Measurements from ENCODE around the gene LIME1. TPM values are rescaled to one million over a fixed set of nuclear protein-coding genes. Genes with fewer than 3 reads are reported as not detected.
"Not testable (repeated sequence)": the region's sequence is repeated elsewhere in the genome, so short reads cannot be mapped to it uniquely, and the experiment has no call there.

The LIME1 gene
- total RNA-seq, 1 donor from 2014 or later: 4.9 TPM

DNA sequence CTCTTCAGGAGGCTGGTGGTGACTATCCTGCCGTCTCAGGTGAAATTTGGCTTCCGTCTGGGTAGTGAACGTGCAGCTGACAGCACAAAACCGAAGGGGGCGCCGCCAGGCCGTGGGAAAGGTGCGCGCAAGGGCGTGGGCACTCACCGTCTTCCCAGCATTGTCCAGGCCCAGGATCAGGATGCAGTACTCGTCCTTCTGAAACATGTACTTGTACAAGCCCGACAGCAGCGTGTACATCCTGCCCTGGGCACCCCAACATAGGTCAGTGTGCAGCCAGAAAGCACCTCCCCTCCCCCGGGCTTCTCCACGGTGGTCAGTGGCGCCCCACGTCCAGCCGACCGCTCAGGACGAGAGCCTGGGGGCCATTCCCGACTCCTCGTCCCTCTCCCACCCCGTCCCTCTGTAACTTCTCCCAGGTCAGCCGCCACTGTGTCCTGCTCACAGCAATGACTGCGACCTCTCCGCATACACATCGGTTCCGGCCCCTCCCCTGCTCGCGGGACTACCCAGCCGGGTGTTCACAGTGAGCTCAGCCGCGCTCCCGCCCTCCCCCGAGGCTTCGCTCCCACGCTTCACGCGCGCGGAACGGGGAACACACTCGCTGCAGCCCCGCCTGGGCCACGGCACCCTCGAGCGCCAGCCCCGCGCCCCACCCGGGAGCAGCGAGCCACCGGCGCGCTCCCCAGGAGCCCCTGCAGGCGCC lies 29.5 kb upstream of the LIME1 start:
- FAIRE-seq (no peak), DNase-seq (ENCODE audit: low spot score in 2 of 2) (peak; percentile 22 to 32)

- no peak for FAIRE-seq
- peak; percentile 95 to 98 for DNase-seq (ENCODE audit: low spot score in 2 of 2)
Observed at GRCh38 chr20:63707558-63708300, 28.7 kb upstream of the LIME1 start, which contains the start of the genes ARFRP1 and ZGPAT. ARFRP1 (minus strand) TSS chr20:63707976; CDS start chr20:63707091, 885 bp downstream. ZGPAT (plus strand) TSS chr20:63708039; CDS start chr20:63708581, 542 bp downstream.

- DNase-seq (ENCODE audit: low spot score in 2 of 2) (peak in 1 of 2 donors; percentile 14), FAIRE-seq (no peak)
Observed at GRCh38 chr20:63708301-63709148, 27.9 kb upstream of the LIME1 start.

- DNase-seq (ENCODE audit: low spot score in 2 of 2): no peak
- FAIRE-seq: no peak
Observed at GRCh38 chr20:63709149-63709527, 27.3 kb upstream of the LIME1 start.

DNA sequence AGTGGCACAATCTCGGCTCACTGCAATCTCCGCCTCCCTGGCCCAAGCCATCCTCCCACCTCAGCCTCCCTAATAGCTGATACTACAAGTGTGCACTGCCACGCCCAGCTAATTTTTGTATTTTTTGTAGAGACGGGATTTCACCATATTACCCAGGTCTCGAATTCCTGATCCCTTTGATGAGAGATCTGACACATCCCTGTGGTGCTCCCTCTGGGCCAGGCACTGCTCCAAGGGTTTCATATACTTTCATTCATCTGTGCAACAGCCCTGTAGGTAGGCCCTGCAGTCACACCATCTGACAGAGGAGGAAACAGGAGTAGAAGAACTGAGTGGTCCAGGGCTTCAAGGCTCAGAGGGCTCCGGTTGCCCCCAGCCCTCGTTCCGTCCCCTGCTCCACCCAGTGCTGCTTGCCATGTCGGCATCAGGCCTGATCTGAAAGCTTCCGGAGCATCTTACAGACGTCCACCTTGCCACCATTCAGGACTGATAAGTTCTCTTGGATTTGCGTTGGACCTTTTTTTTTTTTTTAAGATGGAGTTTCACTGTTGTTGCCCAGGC lies 25.3 kb upstream of the LIME1 start:
- FAIRE-seq (no peak), DNase-seq (ENCODE audit: low spot score in 2 of 2) (no peak)

GRCh38 chr20:63712191-63712590 lies 24.3 kb upstream of the LIME1 start:
- no peak for FAIRE-seq
- DNase-seq (ENCODE audit: low spot score in 2 of 2): no peak

- DNase-seq (ENCODE audit: low spot score in 2 of 2) (no peak), FAIRE-seq (no peak)
Observed at GRCh38 chr20:63714858-63715257, 21.6 kb upstream of the LIME1 start.

DNA sequence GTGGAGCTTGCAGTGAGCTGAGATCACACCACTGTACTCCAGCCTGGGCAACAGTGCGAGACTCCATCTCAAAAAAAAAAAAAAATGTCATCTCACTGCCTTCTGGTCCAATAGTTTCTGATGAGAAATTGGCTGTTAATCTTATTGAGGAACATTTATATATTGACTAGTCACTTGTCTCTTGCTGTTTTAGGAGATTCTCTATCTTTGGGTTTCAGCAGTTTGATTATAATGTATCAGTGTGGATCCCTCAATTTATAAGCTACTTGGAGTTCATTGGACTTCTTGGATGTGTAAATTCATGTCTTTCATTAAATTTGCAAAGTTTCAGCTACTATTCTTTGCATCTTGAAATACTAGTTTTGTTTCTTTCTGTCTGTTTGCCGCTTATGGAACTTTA lies 17.5 kb upstream of the LIME1 start:
- no peak for DNase-seq (ENCODE audit: low spot score in 2 of 2)
- no peak for FAIRE-seq

DNA sequence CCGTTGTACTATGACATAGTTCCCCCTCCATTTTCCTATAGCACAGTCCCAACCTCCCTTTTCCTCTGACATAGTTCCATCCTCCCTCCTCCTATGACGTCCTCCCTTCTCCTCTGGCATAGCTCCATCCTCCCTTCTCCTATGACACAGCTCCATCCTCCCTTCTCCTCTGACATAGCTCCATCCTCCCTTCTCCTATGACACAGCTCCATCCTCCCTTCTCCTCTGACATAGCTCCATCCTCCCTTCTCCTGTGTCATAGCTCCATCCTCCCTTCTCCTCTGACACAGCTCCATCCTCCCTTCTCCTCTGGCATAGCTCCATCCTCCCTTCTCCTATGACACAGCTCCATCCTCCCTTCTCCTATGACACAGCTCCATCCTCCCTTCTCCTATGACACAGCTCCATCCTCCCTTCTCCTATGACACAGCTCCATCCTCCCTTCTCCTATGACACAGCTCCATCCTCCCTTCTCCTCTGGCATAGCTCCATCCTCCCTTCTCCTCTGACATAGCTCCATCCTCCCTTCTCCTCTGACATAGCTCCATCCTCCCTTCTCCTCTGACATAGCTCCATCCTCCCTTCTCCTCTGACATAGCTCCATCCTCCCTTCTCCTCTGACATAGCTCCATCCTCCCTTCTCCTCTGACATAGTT lies 13.4 kb upstream of the LIME1 start:
- DNase-seq (ENCODE audit: low spot score in 2 of 2); FAIRE-seq: not testable (repeated sequence)

DNA sequence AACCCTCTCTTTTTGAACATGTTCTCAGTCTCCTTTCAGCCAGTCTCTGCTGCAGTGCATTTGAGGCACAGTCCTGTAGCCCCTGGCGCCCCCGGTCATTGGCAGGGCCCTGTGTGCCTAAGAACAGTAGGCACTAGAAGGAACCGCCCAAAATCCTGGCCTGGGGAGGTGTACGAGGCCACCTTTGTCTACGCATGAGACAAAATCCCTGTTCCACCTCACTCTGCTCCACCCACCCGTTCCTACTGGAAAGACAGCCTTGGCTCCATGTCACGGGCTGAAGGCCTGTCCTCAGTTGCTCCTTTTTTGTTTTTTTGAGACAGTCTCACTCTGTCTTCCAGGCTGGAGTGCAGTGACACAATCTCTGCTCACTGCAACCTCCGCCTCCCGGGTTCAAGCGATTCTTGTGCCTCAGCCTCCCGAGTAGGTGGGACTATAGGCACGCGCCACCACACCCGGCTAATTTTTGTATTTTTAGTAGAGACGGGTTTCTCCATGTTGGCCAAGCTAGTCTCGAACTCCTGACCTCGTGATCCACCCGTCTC lies 6.2 kb upstream of the LIME1 start:
- DNase-seq (ENCODE audit: low spot score in 2 of 2); FAIRE-seq: not testable (repeated sequence)

DNA sequence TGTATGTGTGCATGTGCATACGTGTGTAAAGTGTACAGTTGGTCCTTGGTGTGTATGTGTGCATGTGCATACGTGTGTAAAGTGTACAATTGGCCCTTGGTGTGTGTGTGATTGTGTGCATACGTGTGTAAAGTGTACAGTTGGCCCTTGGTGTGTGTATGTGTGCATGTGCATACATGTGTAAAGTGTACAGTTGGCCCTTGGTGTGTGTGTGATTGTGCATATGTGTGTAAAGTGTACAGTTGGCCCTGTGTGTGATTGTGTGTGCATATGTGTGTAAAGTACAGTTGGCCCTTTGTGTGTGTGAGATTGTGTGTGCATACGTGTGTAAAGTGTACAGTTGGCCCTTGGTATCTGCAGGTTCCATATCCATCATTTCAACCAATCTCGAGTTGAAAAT lies 5.1 kb upstream of the LIME1 start:
- DNase-seq (ENCODE audit: low spot score in 2 of 2): no peak
- FAIRE-seq: no peak

DNA sequence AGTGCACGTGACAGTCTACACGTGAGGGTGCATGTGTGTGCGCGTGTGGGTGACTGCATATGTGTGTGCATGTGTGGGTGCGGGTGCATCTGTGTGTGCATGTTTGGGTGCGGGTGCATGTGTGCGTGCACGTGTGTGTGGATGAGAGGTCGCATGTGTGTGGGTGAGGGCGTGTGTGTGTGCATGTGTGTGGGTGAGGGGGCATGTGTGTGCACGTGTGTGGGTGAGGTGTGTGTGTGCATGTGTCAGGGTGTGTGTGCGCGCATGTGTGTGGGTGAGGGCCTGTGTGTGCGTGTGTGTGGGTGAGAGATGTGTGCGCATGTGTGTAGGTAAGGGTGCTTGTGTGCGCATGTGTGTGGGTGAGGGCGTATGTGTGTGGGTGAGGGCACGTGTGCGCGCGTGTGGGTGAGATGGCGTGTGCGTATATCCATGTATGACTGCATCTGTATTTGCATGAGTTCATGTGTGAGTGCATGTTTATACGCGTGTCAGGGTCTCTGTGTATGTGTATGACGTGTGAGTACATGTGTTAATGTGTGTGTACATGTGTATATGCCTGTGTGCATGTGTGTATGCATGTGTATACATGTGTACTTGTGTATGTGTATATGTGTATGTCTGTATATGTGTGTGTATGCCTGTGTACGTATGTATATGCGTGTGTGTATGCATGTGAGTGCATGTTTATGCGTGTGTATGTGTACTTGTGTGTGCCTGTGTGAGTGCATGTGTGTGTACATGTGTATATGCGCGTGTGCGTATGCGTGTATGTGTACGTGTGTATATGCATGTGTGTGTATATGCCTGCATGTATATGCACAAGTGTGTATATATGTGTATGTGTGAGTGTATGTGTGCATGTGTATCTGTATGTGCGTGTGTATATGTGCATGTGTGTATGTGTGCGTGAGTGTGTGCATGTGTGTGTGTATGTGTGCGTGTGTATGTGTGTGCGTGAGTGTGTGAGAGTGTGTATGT lies 4.1 kb upstream of the LIME1 start:
- FAIRE-seq (no peak), DNase-seq (ENCODE audit: low spot score in 2 of 2) (no peak)

DNA sequence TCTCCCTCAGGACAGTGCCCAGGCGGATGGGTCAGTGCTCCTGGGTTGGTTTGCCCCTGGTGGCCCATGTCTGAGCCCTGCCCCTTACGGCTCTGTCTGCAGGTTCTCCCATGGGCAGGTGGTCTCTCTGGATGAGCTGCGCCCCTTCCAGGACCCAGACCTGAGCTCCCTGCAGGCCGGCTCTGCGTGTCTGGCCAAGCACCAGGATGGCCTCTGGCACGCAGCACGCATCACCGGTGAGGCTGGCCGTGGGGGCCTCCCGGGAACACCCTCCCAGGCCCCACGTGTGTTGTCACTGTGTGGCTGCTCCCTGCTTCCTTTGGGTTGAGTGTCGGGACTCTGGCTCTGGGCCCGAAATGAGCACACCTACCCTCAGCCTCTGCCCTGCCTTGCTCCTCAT lies 3.3 kb upstream of the LIME1 start:
- FAIRE-seq: no peak
- no peak for DNase-seq (ENCODE audit: low spot score in 2 of 2)

GRCh38 chr20:63733579-63734081 lies 2.8 kb upstream of the LIME1 start:
- FAIRE-seq: no peak
- no peak for DNase-seq (ENCODE audit: low spot score in 2 of 2)

DNA sequence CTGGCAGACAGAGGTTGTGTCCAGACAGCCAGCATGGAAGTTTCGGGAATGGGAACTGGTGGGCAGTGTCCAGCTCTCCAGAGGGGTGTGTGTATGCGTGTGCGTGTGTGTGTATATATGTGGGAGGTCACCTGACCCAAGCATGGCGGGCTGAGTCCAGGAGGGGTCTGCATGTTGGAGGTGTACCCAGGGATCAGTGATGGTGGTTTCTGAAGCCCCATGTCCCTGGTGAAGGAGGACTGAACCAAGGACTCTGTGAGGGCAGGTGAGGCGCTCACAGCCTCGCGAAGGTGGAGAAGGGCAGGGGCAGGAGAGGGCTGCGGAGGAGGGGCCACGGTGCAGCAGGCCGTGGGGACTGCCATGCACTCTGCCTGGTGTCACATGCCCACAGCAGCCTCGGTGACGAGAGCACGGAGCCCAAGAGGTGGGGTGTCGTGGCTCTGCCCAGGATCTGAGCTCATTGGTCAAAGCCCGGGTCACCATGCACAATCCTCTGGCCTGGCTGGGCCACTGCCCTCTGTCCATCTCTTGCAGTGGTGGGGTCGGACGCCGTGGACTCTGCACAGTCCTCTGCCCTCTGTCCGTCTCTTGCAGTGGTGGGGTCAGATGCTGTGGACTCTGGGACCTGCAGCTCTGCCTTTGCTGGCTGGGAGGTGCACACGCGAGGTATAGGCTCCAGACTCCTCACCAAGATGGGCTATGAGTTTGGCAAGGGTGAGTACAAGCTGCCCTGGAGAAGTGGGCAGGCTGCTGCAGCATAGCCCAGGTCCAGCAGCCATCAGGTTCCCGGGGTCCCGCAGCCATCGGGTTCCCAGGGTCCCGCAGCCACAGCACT lies 2.1 kb upstream of the LIME1 start:
- FAIRE-seq (no peak), DNase-seq (ENCODE audit: low spot score in 2 of 2) (no peak)

DNA sequence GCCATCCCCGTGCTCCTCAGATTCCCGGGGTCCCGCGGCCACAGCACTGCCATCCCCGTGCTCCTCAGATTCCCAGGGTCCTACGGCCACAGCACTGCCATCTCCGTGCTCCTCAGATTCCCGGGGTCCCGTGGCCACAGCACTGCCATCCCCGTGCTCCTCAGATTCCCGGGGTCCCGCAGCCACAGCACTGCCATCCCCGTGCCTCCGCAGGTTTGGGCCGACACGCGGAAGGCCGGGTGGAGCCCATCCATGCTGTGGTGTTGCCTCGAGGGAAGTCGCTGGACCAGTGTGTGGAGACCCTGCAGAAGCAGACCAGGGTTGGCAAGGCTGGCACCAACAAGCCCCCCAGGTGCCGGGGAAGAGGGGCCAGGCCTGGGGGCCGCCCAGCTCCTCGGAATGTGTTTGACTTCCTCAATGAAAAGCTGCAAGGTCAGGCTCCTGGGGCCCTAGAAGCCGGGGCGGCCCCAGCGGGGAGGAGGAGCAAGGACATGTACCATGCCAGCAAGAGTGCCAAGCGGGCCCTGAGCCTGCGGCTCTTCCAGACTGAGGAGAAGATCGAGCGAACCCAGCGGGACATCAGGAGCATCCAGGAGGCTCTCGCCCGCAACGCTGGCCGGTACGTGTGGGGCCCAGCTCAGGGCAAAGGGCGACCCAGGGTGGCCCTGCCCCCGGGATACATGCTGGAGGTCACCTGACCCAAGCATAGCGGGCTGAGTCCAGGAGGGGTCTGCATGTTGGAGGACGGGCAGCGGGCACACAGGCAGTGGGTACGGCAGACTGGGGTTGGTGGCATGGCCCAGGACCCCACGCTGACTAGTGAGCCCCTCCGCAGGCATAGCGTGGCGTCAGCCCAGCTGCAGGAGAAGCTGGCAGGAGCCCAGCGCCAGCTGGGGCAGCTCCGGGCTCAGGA lies 1.3 kb upstream of the LIME1 start:
- DNase-seq (ENCODE audit: low spot score in 2 of 2) (no peak), FAIRE-seq (no peak)

Data from frontal cortex (tissue), 4 donors.